OCI-LY7 (cell line): Measurements from ENCODE around the gene SDK2. TPM values are rescaled to one million over a fixed set of nuclear protein-coding genes. Genes with fewer than 3 reads are reported as not detected.
A peak's percentile ranks its signal among the peaks of the same experiment; 100 is the strongest.

Experiments
- BruUV-seq: library from RNA; stranded (reverse); fragments of 400-500 nt; replicated peaks from 2 replicates; lab custom pipeline; 2021; lab: Mats Ljungman, UMichigan
- CTCF ChIA-PET: fragments of 300-600 bp; sonication (Branson Sonifier 250); formaldehyde crosslinking; loops from one replicate; lab custom pipeline; 2022; ENCODE audit warnings: antibody characterized with exemption; ENCODE audit not compliant: unreplicated experiment; lab: Charles Lee
- POLR2A ChIA-PET: fragments of 300-600 bp; sonication (Branson Sonifier 250); formaldehyde crosslinking; loops from one replicate; lab custom pipeline; 2022; ENCODE audit warnings: antibody characterized with exemption; lab: Charles Lee
- DNase-seq: peaks from one replicate; pipeline ENCODE4 v3.0.0-alpha.2; 2015; ENCODE audit warnings: low spot score
- H2AFZ ChIP-seq: fragments of 200-600 bp; sonication (generic), shearing (Covaris generic); 2 replicates; pipeline ENCODE4 v1.6.1; 2014; ENCODE audit warnings: mild to moderate bottlenecking, antibody characterized with exemption, low read length, moderate library complexity
- H3K27ac ChIP-seq: fragments of 200-600 bp; sonication (generic); 2 replicates; pipeline ENCODE4 v1.5.1; 2014; ENCODE audit warnings: mixed run types, low read depth, mild to moderate bottlenecking, moderate library complexity, low read length, inconsistent platforms; ENCODE audit not compliant: poor library complexity, severe bottlenecking
- H3K36me3 ChIP-seq: fragments of 200-600 bp; sonication (generic); 2 replicates; pipeline ENCODE4 v1.6.1; 2014; ENCODE audit warnings: mild to moderate bottlenecking, antibody characterized with exemption, low read length, moderate library complexity, mixed read lengths; ENCODE audit not compliant: insufficient read depth
- H3K4me1 ChIP-seq: fragments of 200-600 bp; sonication (generic); 2 replicates; pipeline ENCODE4 v1.5.1; 2014; ENCODE audit warnings: mild to moderate bottlenecking, low read length; ENCODE audit not compliant: insufficient read depth, poor library complexity, severe bottlenecking
- H3K4me2 ChIP-seq: fragments of 200-600 bp; sonication (generic); 2 replicates; pipeline ENCODE4 v1.6.1; 2014; ENCODE audit warnings: mild to moderate bottlenecking, low read length
- H3K4me3 ChIP-seq: fragments of 200-600 bp; sonication (generic); 2 replicates; pipeline ENCODE4 v1.5.1; 2014; ENCODE audit warnings: mild to moderate bottlenecking, low read depth, low read length; ENCODE audit not compliant: poor library complexity, severe bottlenecking
- H3K79me2 ChIP-seq: fragments of 200-600 bp; sonication (generic); 2 replicates; pipeline ENCODE4 v1.6.1; 2016; ENCODE audit warnings: low read depth, mild to moderate bottlenecking, low read length, moderate library complexity, mixed read lengths; ENCODE audit not compliant: insufficient read depth
- H3K9me2 ChIP-seq: fragments of 200-600 bp; sonication (generic); 2 replicates; pipeline ENCODE4 v1.6.1; 2016; ENCODE audit warnings: mild to moderate bottlenecking, low read length, mixed read lengths; ENCODE audit not compliant: insufficient read depth
- H3K9me3 ChIP-seq: fragments of 200-600 bp; sonication (generic); 2 replicates; pipeline ENCODE4 v1.6.1; 2014; ENCODE audit warnings: mild to moderate bottlenecking, mixed run types, low read length, mixed read lengths
- H4K20me1 ChIP-seq: fragments of 200-600 bp; sonication (generic); 2 replicates; pipeline ENCODE4 v1.6.1; 2014; ENCODE audit warnings: mild to moderate bottlenecking, antibody characterized with exemption, low read length, moderate library complexity, mixed read lengths; ENCODE audit not compliant: insufficient read depth
- EZH2phosphoT487 ChIP-seq: fragments of 200-600 bp; sonication (generic); IDR thresholded peaks from 2 replicates; pipeline ENCODE4 v1.6.1; 2018; ENCODE audit warnings: low read depth, borderline replicate concordance, mild to moderate bottlenecking, mixed run types, antibody characterized with exemption, low read length, moderate library complexity, mixed read lengths
- intact Hi-C: fragments of 100-400 bp; cut with micrococcal nuclease; formaldehyde crosslinking; loops from one replicate; pipeline ENCODE4 v1.10.0; 2022; ENCODE audit not compliant: unreplicated experiment
- total RNA-seq, 2 experiments: library from RNA; depleted of rRNA in 1 of 2; stranded (reverse); fragments of >200 nt in 1 of 2; shearing (Covaris generic) in 1 of 2; gene quantifications; 2 replicates each; pipeline ENCODE4 v1.2.3, GENCODE V29; 2014 to 2022
- TF ChIP-seq, protein P1 (sequence below): fragments of 200-600 bp; sonication (generic); conservative IDR thresholded peaks from 2 replicates; pipeline ENCODE4 v1.5.1; 2014; ENCODE audit warnings: mild to moderate bottlenecking, antibody characterized with exemption, low read length, moderate library complexity, mixed read lengths

Gene SDK2
- total RNA-seq, 2 experiments from 2014 or later = 0.32 to 1.8 TPM

DNA sequence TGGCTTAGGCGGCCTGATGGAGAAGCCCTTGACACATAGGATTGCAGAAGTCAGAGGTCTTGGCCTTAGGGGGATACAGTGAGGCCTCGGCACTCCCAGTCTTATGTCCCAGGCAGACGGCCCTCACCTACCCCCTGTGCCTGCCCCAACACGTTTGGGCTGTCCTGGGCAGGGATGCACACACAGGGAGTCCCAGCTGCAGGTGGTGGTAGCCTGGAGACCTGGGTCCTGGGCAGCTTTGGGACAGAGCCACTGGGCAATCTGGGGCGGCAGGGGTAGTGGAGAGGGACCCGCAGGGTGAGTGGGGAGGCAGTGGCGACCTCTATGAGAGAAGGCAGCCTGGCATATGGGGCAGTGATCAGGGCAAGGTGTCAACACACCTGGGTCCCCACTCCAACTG lies 48.3 kb downstream of the SDK2 start:
- Histone ChIP-seq H3K4me2 (no peak overlapping the region), H3K4me1 (peaks cover 63% of the 10 kb centered on the region), H3K79me2 (no peaks in the 10 kb centered on the region; the same call in 1 of the 2 replicates), H3K4me3 (no peak overlapping the region), H4K20me1 (no peaks in the 10 kb centered on the region), H3K9me2 (no peaks in the 10 kb centered on the region), H2AFZ (peak overlapping the region; percentile 4; the same call in 1 of the 2 replicates), H3K36me3 (no peaks in the 10 kb centered on the region), H3K27ac (no peak overlapping the region), H3K9me3 (no peaks in the 10 kb centered on the region)
- no peak for TF ChIP-seq EZH2phosphoT487
- TF ChIP-seq, protein P1, sequence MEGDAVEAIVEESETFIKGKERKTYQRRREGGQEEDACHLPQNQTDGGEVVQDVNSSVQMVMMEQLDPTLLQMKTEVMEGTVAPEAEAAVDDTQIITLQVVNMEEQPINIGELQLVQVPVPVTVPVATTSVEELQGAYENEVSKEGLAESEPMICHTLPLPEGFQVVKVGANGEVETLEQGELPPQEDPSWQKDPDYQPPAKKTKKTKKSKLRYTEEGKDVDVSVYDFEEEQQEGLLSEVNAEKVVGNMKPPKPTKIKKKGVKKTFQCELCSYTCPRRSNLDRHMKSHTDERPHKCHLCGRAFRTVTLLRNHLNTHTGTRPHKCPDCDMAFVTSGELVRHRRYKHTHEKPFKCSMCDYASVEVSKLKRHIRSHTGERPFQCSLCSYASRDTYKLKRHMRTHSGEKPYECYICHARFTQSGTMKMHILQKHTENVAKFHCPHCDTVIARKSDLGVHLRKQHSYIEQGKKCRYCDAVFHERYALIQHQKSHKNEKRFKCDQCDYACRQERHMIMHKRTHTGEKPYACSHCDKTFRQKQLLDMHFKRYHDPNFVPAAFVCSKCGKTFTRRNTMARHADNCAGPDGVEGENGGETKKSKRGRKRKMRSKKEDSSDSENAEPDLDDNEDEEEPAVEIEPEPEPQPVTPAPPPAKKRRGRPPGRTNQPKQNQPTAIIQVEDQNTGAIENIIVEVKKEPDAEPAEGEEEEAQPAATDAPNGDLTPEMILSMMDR = no peak
- DNase-seq = no peak
- intact Hi-C loops = loop anchor here (5.0 to 10.0 kb wide), 2 partner anchors 361 to 1571 kb away; no protein-coding TSS in a partner anchor
- ChIA-PET POLR2A (interaction anchor here (1.0 kb wide), 1 partner anchor 115 kb away, joined by 3 read pairs; no protein-coding TSS in a partner anchor), CTCF (interaction anchor here (0.5 to 0.6 kb wide), 2 partner anchors 66 to 490 kb away, joined by 3 to 4 read pairs; no protein-coding TSS in a partner anchor)
- BruUV-seq = no TSS peak

DNA sequence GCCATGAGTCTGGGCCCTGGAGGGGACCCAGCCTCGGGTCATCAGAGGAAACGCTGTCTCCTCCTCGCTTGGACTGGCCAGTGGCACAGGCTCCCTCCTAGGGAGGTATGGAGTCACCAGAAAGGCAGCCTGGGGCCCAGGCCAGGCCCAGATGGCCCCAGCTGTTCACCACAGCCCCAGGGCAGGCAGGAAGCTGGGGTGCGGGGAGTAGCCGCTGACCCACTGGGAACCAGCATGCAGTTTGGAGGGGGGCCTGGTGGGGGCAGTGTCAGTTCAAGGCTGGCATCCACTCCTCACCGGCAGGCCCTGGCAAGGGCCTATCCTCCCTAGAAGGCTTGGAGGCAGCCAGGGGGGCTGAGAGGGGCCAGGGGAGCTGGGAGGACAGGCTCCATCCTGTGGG lies 48.8 kb downstream of the SDK2 start:
- intact Hi-C loops = loop anchor here (5.0 to 10.0 kb wide), 2 partner anchors 362 to 1571 kb away; no protein-coding TSS in a partner anchor
- CTCF ChIA-PET = no interaction called here
- Histone ChIP-seq H3K4me1 (peaks cover 67% of the 10 kb centered on the region), H2AFZ (peak overlapping the region; percentile 4; the same call in 1 of the 2 replicates), H3K9me3 (no peaks in the 10 kb centered on the region), H4K20me1 (no peaks in the 10 kb centered on the region), H3K4me3 (no peak overlapping the region), H3K79me2 (no peaks in the 10 kb centered on the region; the same call in 1 of the 2 replicates), H3K4me2 (no peak overlapping the region), H3K36me3 (no peaks in the 10 kb centered on the region), H3K9me2 (no peaks in the 10 kb centered on the region), H3K27ac (peak overlapping the region; percentile 96)
- TF ChIP-seq EZH2phosphoT487 = no peak
- TF ChIP-seq, protein P1 = peak; percentile 71
- POLR2A ChIA-PET = interaction anchor here (1.0 kb wide), 1 partner anchor 116 kb away, joined by 3 read pairs; no protein-coding TSS in a partner anchor
- no TSS peak for BruUV-seq
- peak; percentile 55 for DNase-seq

DNA sequence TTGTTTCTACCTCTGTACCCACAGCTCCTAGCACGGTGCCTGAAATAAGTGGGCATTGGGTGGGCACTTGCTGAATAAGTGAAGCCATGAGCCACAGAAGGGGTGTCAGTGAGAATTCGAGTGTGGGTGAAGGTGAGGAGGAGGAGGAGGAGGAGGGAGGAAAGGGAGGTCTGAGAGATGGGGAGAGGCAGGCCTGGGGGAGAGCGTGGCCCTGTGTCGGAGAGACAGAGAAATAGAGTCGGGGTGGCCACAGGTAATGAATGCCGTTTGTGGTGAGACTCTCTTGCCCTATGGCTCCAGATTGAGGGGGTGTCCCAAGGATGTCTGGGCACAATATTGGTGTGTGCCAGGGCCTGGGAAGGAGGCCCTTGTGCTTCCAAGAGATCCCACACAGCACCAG lies 49.2 kb downstream of the SDK2 start:
- Histone ChIP-seq H4K20me1 (no peaks in the 10 kb centered on the region), H2AFZ (peak overlapping the region; percentile 4; the same call in 1 of the 2 replicates), H3K4me3 (no peak overlapping the region), H3K36me3 (no peaks in the 10 kb centered on the region), H3K9me3 (no peaks in the 10 kb centered on the region), H3K79me2 (no peaks in the 10 kb centered on the region; the same call in 1 of the 2 replicates), H3K27ac (peak overlapping the region; percentile 96), H3K4me2 (peak overlapping the region; percentile 55; the same call in 1 of the 2 replicates), H3K4me1 (peaks cover 71% of the 10 kb centered on the region), H3K9me2 (no peaks in the 10 kb centered on the region)
- POLR2A ChIA-PET = interaction anchor here (1.0 kb wide), 1 partner anchor 116 kb away, joined by 3 read pairs; no protein-coding TSS in a partner anchor
- no peak for TF ChIP-seq EZH2phosphoT487
- TF ChIP-seq, protein P1 = no peak
- BruUV-seq = no TSS peak
- no peak for DNase-seq
- intact Hi-C loops = loop anchor here (5.0 to 10.0 kb wide), 2 partner anchors 362 to 1570 kb away; no protein-coding TSS in a partner anchor
- CTCF ChIA-PET = no interaction called here
